ENCODE results near the gene SIGMAR1.
"Not testable (repeated sequence)": the region's sequence is repeated elsewhere in the genome, so short reads cannot be mapped to it uniquely, and the experiment has no call there.

Gene SIGMAR1

GRCh38 chr9:34654323-34655051, 16.9 kb upstream of the SIGMAR1 start:
- DNase-seq, result peak; percentile 33

GRCh38 chr9:34653151-34654072, 15.8 kb upstream of the SIGMAR1 start:
- DNase-seq, result no peak

- no peak for DNase-seq
Observed at GRCh38 chr9:34652602-34653000, 15.0 kb upstream of the SIGMAR1 start.

- DNase-seq, result peak; percentile 14
Observed at GRCh38 chr9:34651876-34652601, 14.5 kb upstream of the SIGMAR1 start, which contains the start of gene IL11RA. Gene IL11RA (plus strand): TSS chr9:34652185. CDS start chr9:34655218, 3,033 bp downstream.

GRCh38 chr9:34651321-34651720, 13.7 kb upstream of the SIGMAR1 start:
- no peak for DNase-seq

- no peak for DNase-seq
Observed at GRCh38 chr9:34650816-34651215, 13.2 kb upstream of the SIGMAR1 start.

- no peak for DNase-seq
Observed at GRCh38 chr9:34648673-34649072, 11.1 kb upstream of the SIGMAR1 start.

GRCh38 chr9:34647651-34648050, 10.1 kb upstream of the SIGMAR1 start:
- no peak for DNase-seq

GRCh38 chr9:34647084-34647403, 9.5 kb upstream of the SIGMAR1 start:
- no peak for DNase-seq

GRCh38 chr9:34646211-34647083, 8.9 kb upstream of the SIGMAR1 start, which contains the start of gene GALT:
Gene GALT (plus strand): TSS chr9:34646675. CDS start chr9:34646705, 30 bp downstream.
- DNase-seq, result peak; percentile 78

GRCh38 chr9:34644766-34645314, 7.3 kb upstream of the SIGMAR1 start:
- no peak for DNase-seq

- no peak for DNase-seq
Observed at GRCh38 chr9:34642679-34643078, 5.1 kb upstream of the SIGMAR1 start.

- DNase-seq, result not testable (repeated sequence)
Observed at GRCh38 chr9:34639322-34639721, 1.7 kb upstream of the SIGMAR1 start.

- no peak for DNase-seq
Observed at GRCh38 chr9:34638138-34638445, 505 bp upstream of the SIGMAR1 start.

GRCh38 chr9:34636791-34637355, 714 bp downstream of the SIGMAR1 start:
- no peak for DNase-seq

- DNase-seq, result no peak
Observed at GRCh38 chr9:34635556-34635955, 2.0 kb downstream of the SIGMAR1 start.

GRCh38 chr9:34634551-34635248, 2.9 kb downstream of the SIGMAR1 start:
- no peak for DNase-seq

- DNase-seq, result peak; percentile 34
Observed at GRCh38 chr9:34633851-34634550, 3.6 kb downstream of the SIGMAR1 start.

GRCh38 chr9:34633166-34633565, 4.4 kb downstream of the SIGMAR1 start:
- DNase-seq, result no peak

- DNase-seq, result no peak
Observed at GRCh38 chr9:34630402-34631154, 7.0 kb downstream of the SIGMAR1 start.
